Thyroid gland (tissue), 4 donors: ENCODE measurements around the gene ZNF668. TPM values are rescaled to one million over a fixed set of nuclear protein-coding genes. Genes with fewer than 3 reads are reported as not detected.
"Not testable (repeated sequence)": the region's sequence is repeated elsewhere in the genome, so short reads cannot be mapped to it uniquely, and the experiment has no call there.

Experiments used
- DNase-seq, 2 donors: peaks; one replicate each; pipeline ENCODE4 v3.0.0-alpha.2; 2019
- H3K27ac ChIP-seq, 3 donors: fragments of 200-600 bp; sonication (generic); 1 replicate in 2 of 3; 2 replicates in 1 of 3; pipeline ENCODE4 v1.5.1; 2016 to 2019; ENCODE audit warnings: mild to moderate bottlenecking in 1 of 3, moderate library complexity in 1 of 3
- H3K27me3 ChIP-seq: fragments of 200-600 bp; sonication (generic); one replicate; pipeline ENCODE4 v1.5.1; 2019
- H3K36me3 ChIP-seq, 2 donors: fragments of 200-600 bp; sonication (generic); one replicate each; pipeline ENCODE4 v1.5.1; 2016 to 2019
- H3K4me1 ChIP-seq, 2 donors: fragments of 200-600 bp; sonication (generic); one replicate each; pipeline ENCODE4 v1.5.1; 2017 to 2019
- H3K4me3 ChIP-seq, 3 donors: fragments of 200-600 bp; sonication (generic); replicated peaks in 1 of 3; 1 replicate in 2 of 3; 2 replicates in 1 of 3; pipeline ENCODE4 v1.5.1; 2016; ENCODE audit warnings: mild to moderate bottlenecking in 1 of 3
- H3K9me3 ChIP-seq: fragments of 200-600 bp; sonication (generic); one replicate; pipeline ENCODE4 v1.5.1; 2017
- POLR2A ChIP-seq, 2 donors: fragments of 450-650 bp; IDR thresholded peaks; one replicate each; pipeline ENCODE4 v1.6.1; 2017; ENCODE audit warnings: antibody characterized with exemption in 2 of 2, mild to moderate bottlenecking in 2 of 2, moderate library complexity in 1 of 2
- WGBS, 2 donors: methylation state at CpG; one replicate each; pipeline ENCODE4 v1.1.5; 2017; 5-methylcytosine and 5-hydroxymethylcytosine counted together
- intact Hi-C: fragments of 100-400 bp; cut with DNase I; formaldehyde crosslinking; loops from one replicate; pipeline ENCODE4 v1.15.1; 2023
- total RNA-seq, 4 donors: library from RNA; depleted of rRNA; stranded (reverse); fragments of >200 nt; gene quantifications; one replicate each; pipeline ENCODE4 v1.2.3, GENCODE V29; 2016
- TF ChIP-seq, protein P1 (sequence below), 6 experiments: fragments of 200-600 bp in 3 of 6; fragments of 450-650 bp in 3 of 6; sonication (generic) in 3 of 6; IDR thresholded peaks; one replicate each; pipeline ENCODE4 v1.5.1; 2016 to 2019; ENCODE audit warnings: antibody characterized with exemption in 6 of 6, mild to moderate bottlenecking in 2 of 6, inconsistent platforms in 1 of 6, moderate library complexity in 1 of 6

Gene ZNF668
- total RNA-seq, 4 donors from 2014 or later: 9.0 to 15.2 (median 11.9) TPM

DNA sequence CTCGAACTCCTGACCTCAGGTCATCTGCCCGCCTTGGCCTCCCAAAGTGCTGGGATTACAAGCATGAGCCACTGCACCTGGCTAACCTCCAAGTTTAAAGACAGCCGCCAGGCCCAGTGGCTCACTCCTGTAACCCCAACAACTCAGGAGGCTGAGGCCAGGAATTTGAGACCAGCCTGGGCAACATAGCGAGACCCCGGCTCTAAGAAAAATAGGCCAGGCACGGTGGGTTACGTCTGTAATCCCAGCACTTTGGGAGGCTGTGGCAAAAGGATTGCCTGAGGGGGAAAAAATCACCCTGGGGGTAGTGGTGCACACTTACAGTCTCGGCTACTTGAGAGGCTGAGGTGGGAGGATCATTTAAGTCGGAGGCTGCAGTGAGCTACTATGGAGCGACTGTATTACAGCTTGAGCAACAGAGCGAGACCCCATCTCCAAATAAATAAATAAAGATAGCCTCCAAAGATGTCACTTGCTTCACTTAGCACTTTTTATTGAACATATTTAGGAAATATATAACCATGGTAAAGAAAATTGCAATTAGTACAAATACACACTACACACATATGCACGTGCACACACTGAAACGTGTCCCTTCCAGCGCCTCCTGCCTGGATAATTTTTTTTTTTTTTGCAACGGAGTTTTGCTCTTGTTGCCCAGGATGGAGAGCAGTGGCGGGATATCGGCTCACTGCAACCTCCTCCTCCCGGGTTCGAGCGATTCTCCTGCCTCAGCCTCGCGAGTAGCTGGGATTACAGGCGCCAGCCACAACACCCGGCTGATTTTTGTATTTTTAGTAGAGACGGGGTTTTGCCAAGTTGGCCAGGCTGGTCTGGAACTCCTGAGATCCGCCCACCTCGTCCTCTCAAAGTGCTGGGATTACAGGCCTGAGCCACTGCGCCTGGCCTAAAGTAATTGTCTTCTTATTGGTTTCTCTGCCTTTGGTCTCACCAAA, 32.7 kb upstream of the ZNF668 start:
- Histone ChIP-seq H3K36me3 (peaks cover 8 to 14% of the 10 kb centered on the region in 2 donors), H3K4me1 (peaks cover 16 to 18% of the 10 kb centered on the region in 2 donors), H3K4me3 (no peak overlapping the region), H3K9me3 (no peaks in the 10 kb centered on the region), H3K27me3 (no peaks in the 10 kb centered on the region), H3K27ac (no peak overlapping the region)
- DNase-seq: no peak
- no peak for TF ChIP-seq POLR2A (IDR thresholded peaks at IDR 0.05)
- TF ChIP-seq, protein P1, sequence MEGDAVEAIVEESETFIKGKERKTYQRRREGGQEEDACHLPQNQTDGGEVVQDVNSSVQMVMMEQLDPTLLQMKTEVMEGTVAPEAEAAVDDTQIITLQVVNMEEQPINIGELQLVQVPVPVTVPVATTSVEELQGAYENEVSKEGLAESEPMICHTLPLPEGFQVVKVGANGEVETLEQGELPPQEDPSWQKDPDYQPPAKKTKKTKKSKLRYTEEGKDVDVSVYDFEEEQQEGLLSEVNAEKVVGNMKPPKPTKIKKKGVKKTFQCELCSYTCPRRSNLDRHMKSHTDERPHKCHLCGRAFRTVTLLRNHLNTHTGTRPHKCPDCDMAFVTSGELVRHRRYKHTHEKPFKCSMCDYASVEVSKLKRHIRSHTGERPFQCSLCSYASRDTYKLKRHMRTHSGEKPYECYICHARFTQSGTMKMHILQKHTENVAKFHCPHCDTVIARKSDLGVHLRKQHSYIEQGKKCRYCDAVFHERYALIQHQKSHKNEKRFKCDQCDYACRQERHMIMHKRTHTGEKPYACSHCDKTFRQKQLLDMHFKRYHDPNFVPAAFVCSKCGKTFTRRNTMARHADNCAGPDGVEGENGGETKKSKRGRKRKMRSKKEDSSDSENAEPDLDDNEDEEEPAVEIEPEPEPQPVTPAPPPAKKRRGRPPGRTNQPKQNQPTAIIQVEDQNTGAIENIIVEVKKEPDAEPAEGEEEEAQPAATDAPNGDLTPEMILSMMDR (IDR thresholded peaks at IDR 0.05): no peak
- intact Hi-C loops: no loop called here
- WGBS, 2 donors: 86 to 92% methylated on average over 28 of the region's 28 CpGs

DNA sequence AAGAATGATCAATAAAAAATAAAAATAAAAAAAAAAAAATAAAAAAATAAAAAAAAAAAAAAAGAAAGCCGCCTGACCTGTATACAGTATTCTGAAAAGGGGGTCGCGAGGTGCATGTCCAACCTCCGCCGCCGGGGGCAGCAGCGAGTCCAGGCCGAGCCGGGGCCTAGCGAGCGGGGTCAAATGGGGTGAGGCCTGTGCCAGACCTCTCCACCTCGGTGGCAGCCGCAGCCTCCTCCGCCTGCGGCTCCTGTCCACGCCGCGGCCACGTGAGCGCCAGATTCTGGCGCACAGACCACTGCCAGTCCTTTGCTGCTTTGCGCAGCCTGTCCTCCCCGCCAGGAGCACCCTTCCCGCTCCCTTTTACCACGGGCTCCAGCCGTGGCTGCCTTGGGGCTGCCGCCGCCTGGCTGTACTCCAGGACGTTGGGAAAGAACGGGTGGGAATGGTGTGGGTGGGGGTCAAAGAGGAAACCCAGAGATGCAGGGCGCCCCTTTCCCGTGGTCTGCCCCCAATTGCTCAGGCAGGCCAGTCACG, 31.7 kb upstream of the ZNF668 start:
- no peaks in the 10 kb centered on the region for H3K27me3 ChIP-seq
- peak overlapping the region in 2 of 3 donors; percentile 65 to 76 for H3K27ac ChIP-seq
- H3K36me3 ChIP-seq: peaks cover 4 to 7% of the 10 kb centered on the region in 2 donors
- 18 to 20% methylated on average over 28 to 33 of the region's 33 CpGs for WGBS, 2 donors
- intact Hi-C loops: no loop called here
- DNase-seq: peak; percentile 80 to 84
- H3K9me3 ChIP-seq: no peaks in the 10 kb centered on the region
- H3K4me1 ChIP-seq: peaks cover 16 to 18% of the 10 kb centered on the region in 2 donors
- TF ChIP-seq POLR2A (IDR thresholded peaks at IDR 0.05): no peak
- TF ChIP-seq, protein P1 (IDR thresholded peaks at IDR 0.05): peak; percentile 63 to 86 (median 77)
- H3K4me3 ChIP-seq: no peak overlapping the region

- DNase-seq, H3K36me3 ChIP-seq, H3K4me1 ChIP-seq, H3K9me3 ChIP-seq, H3K27me3 ChIP-seq, intact Hi-C loops, H3K4me3 ChIP-seq, H3K27ac ChIP-seq: not testable (repeated sequence)
- WGBS, 2 donors: 81 to 82% methylated on average over 13 of the region's 13 CpGs
Observed at GRCh38 chr16:31100876-31101641, 27.0 kb upstream of the ZNF668 start.

- intact Hi-C loops: loop anchor here (10.0 kb wide), 1 partner anchor 75 kb away; no protein-coding TSS in a partner anchor
Observed at GRCh38 chr16:31099860-31100638, 26.0 kb upstream of the ZNF668 start.

More at GRCh38 chr16:31099860-31100638, 26.0 kb upstream of the ZNF668 start:
- no peaks in the 10 kb centered on the region for H3K4me1 ChIP-seq
- no peak for TF ChIP-seq POLR2A (IDR thresholded peaks at IDR 0.05)
- TF ChIP-seq, protein P1 (IDR thresholded peaks at IDR 0.05): no peak
- H3K9me3 ChIP-seq: no peaks in the 10 kb centered on the region
- no peak for DNase-seq
- no peaks in the 10 kb centered on the region for H3K36me3 ChIP-seq
- no peak overlapping the region for H3K27ac ChIP-seq
- no peaks in the 10 kb centered on the region for H3K27me3 ChIP-seq
- 33 to 56% methylated on average over 3 to 4 of the region's 4 CpGs for WGBS, 2 donors
- no peak overlapping the region for H3K4me3 ChIP-seq
